GM23338 (cell line): ENCODE measurements around the gene RAP1GAP. TPM values are rescaled to one million over a fixed set of nuclear protein-coding genes. Genes with fewer than 3 reads are reported as not detected.

Experiments
- ATAC-seq: fragments of 200-7000 bp; cut with Tn5 transposase; 3 replicates; pipeline ENCODE4 v1.9.1; 2020
- DNase-seq: peaks from one replicate; pipeline ENCODE4 v3.0.0-alpha.2; 2015; ENCODE audit warnings: low spot score
- H2AFZ ChIP-seq: fragments of 200-600 bp; sonication (generic); 2 replicates; pipeline ENCODE4 v1.8.0; 2016; ENCODE audit warnings: antibody characterized with exemption, mild to moderate bottlenecking, moderate library complexity
- H3F3A ChIP-seq: fragments of 200-600 bp; sonication (generic); replicated peaks from 2 replicates; pipeline ENCODE4 v1.8.0; 2017; ENCODE audit warnings: antibody characterized with exemption, mixed run types, low read depth
- H3K27ac ChIP-seq: fragments of 200-600 bp; sonication (generic); 2 replicates; pipeline ENCODE4 v1.6.1; 2016; ENCODE audit warnings: low read depth
- H3K27me3 ChIP-seq: fragments of 200-600 bp; sonication (generic); 2 replicates; pipeline ENCODE4 v1.8.0; 2016; ENCODE audit warnings: mild to moderate bottlenecking, mixed run types, moderate library complexity; ENCODE audit not compliant: insufficient read depth
- H3K36me3 ChIP-seq: fragments of 200-600 bp; sonication (generic); 2 replicates; pipeline ENCODE4 v1.8.0; 2016; ENCODE audit warnings: mild to moderate bottlenecking; ENCODE audit not compliant: insufficient read depth
- H3K4me1 ChIP-seq: fragments of 200-600 bp; sonication (generic); 2 replicates; pipeline ENCODE4 v1.8.0; 2016; ENCODE audit warnings: mild to moderate bottlenecking, moderate library complexity; ENCODE audit not compliant: insufficient read depth
- H3K4me2 ChIP-seq: fragments of 200-600 bp; sonication (generic); 2 replicates; pipeline ENCODE4 v1.7.1; 2017; ENCODE audit warnings: mixed run types
- H3K4me3 ChIP-seq: fragments of 200-600 bp; sonication (generic); 2 replicates; pipeline ENCODE4 v1.6.1; 2016; ENCODE audit warnings: mixed run types
- H3K79me2 ChIP-seq: fragments of 200-600 bp; sonication (generic); replicated peaks from 2 replicates; pipeline ENCODE4 v1.8.0; 2017; ENCODE audit warnings: mild to moderate bottlenecking; ENCODE audit not compliant: insufficient read depth
- H3K9me2 ChIP-seq: fragments of 200-600 bp; sonication (generic); 2 replicates; pipeline ENCODE4 v1.8.0; 2017; ENCODE audit not compliant: insufficient read depth
- H4K20me1 ChIP-seq: fragments of 200-600 bp; sonication (generic); replicated peaks from 2 replicates; pipeline ENCODE4 v1.8.0; 2017; ENCODE audit warnings: mild to moderate bottlenecking; ENCODE audit not compliant: insufficient read depth
- H3K27ac Mint-ChIP-seq: 2 replicates; pipeline ENCODE4 v1.8.0; 2020; ENCODE audit warnings: inconsistent platforms, mild to moderate bottlenecking, moderate library complexity, mixed read lengths
- H3K27me3 Mint-ChIP-seq: 3 replicates; pipeline ENCODE4 v1.8.0; 2022; ENCODE audit warnings: low read depth, mild to moderate bottlenecking, moderate library complexity, mixed read lengths, inconsistent platforms; ENCODE audit not compliant: insufficient read depth, poor library complexity
- H3K36me3 Mint-ChIP-seq: 3 replicates; pipeline ENCODE4 v1.8.0; 2021; ENCODE audit warnings: low read depth, mild to moderate bottlenecking, inconsistent platforms, moderate library complexity, mixed read lengths
- H3K4me1 Mint-ChIP-seq: 3 replicates; pipeline ENCODE4 v1.8.0; 2020; ENCODE audit warnings: mild to moderate bottlenecking, inconsistent platforms, mixed read lengths
- H3K4me3 Mint-ChIP-seq: 3 replicates; pipeline ENCODE4 v1.8.0; 2021; ENCODE audit warnings: moderate library complexity, mild to moderate bottlenecking, inconsistent platforms, mixed read lengths
- H3K9me3 Mint-ChIP-seq: 3 replicates; pipeline ENCODE4 v1.8.0; 2020; ENCODE audit warnings: moderate library complexity, mild to moderate bottlenecking, inconsistent platforms, mixed read lengths
- CREB1 ChIP-seq: fragments of 250-450 bp; sonication (Bioruptor Pico); IDR thresholded peaks from 2 replicates; pipeline ENCODE4 v1.5.0; 2020; ENCODE audit warnings: low read depth, mild to moderate bottlenecking, moderate library complexity
- CTCF ChIP-seq, 2 experiments: fragments of 200-600 bp in 1 of 2; sonication (generic) in 1 of 2; conservative IDR thresholded peaks; 2 replicates each; pipeline versions ENCODE4 v1.5.1 to v1.6.1; 2016 to 2017; ENCODE audit warnings: antibody characterized with exemption in 2 of 2, low read depth in 2 of 2, mild to moderate bottlenecking in 2 of 2, moderate library complexity in 1 of 2
- ETS1 ChIP-seq: IDR thresholded peaks from 2 replicates; pipeline ENCODE4 v1.6.1; 2016; ENCODE audit warnings: antibody characterized with exemption
- EZH2 ChIP-seq: fragments of 200-600 bp; sonication (generic); IDR thresholded peaks from one replicate; pipeline ENCODE4 v1.8.0; 2017; ENCODE audit warnings: antibody characterized with exemption, mild to moderate bottlenecking, low read depth; ENCODE audit not compliant: unreplicated experiment
- EZH2phosphoT487 ChIP-seq: fragments of 200-600 bp; sonication (generic); IDR thresholded peaks from one replicate; pipeline ENCODE4 v1.8.1; 2018; ENCODE audit warnings: antibody characterized with exemption; ENCODE audit not compliant: unreplicated experiment
- NANOG ChIP-seq: IDR thresholded peaks from 2 replicates; pipeline ENCODE4 v1.6.1; 2016; ENCODE audit warnings: antibody characterized with exemption, borderline replicate concordance
- POLR2AphosphoS5 ChIP-seq: IDR thresholded peaks from 2 replicates; pipeline ENCODE4 v1.6.1; 2016; ENCODE audit warnings: antibody characterized with exemption, low read depth
- ZNF114 ChIP-seq: fragments of 250-450 bp; sonication (Bioruptor Pico); IDR thresholded peaks from 2 replicates; pipeline ENCODE4 v1.5.0; 2020; ENCODE audit warnings: mild to moderate bottlenecking, moderate library complexity
- ZNF331 ChIP-seq: fragments of 250-450 bp; sonication (Bioruptor Pico); IDR thresholded peaks from 2 replicates; pipeline ENCODE4 v1.5.0; 2020; ENCODE audit warnings: low read depth, mild to moderate bottlenecking, moderate library complexity
- ZNF462 ChIP-seq: fragments of 250-450 bp; sonication (Bioruptor Pico); IDR thresholded peaks from 2 replicates; pipeline ENCODE4 v1.5.0; 2020; ENCODE audit warnings: mild to moderate bottlenecking, moderate library complexity
- polyA plus RNA-seq: library from polyadenylated mRNA; unstranded; fragments of >200 nt; fragmentation: Nextera tagmentation; extraction: Ambion mirVana; gene quantifications from 2 replicates; pipeline ENCODE4 v1.2.1, GENCODE V29; 2016
- total RNA-seq: library from RNA; depleted of rRNA; stranded (reverse); fragments of >200 nt; shearing (Covaris generic); gene quantifications from 2 replicates; pipeline ENCODE4 v1.2.3, GENCODE V29; 2014

The RAP1GAP gene
- total and polyA plus RNA-seq, 2 experiments from 2014 or later, result 4.3 to 6.6 TPM

GRCh38 chr1:21650400-21650799 is 18.8 kb downstream of the RAP1GAP start (continued):
- TF ChIP-seq ZNF462, result no peak
- TF ChIP-seq EZH2, result no peak
- no peak for TF ChIP-seq ZNF331 (CRISPR knock-in tag)
- no peak for TF ChIP-seq ZNF114 (CRISPR knock-in tag)
- no peak for TF ChIP-seq CTCF (conservative IDR thresholded peaks at IDR 0.05; ENCODE audit: low read depth in 2 of 2)
- no peak for TF ChIP-seq EZH2phosphoT487

GRCh38 chr1:21649315-21649714 is 19.8 kb downstream of the RAP1GAP start:
- Histone ChIP-seq H3F3A (peaks cover 8% of the 10 kb centered on the region), H3K4me2 (no peak overlapping the region), H3K9me2 (no peaks in the 10 kb centered on the region), H4K20me1 (no peaks in the 10 kb centered on the region), H3K27ac (no peak overlapping the region), H3K36me3 (no peaks in the 10 kb centered on the region), H2AFZ (no peak overlapping the region), H3K4me3 (no peak overlapping the region), H3K79me2 (no peaks in the 10 kb centered on the region), H3K4me1 (no peaks in the 10 kb centered on the region; the same call in 1 of the 2 replicates), H3K27me3 (peaks cover 12% of the 10 kb centered on the region; the same call in 1 of the 2 replicates)
- peaks cover 23% of the 10 kb centered on the region for H3K27me3 Mint-ChIP-seq
- TF ChIP-seq ZNF331 (CRISPR knock-in tag), result no peak
- no peak for TF ChIP-seq NANOG
- TF ChIP-seq ETS1, result no peak
- TF ChIP-seq EZH2phosphoT487, result no peak
- no peak for TF ChIP-seq CTCF (conservative IDR thresholded peaks at IDR 0.05; ENCODE audit: low read depth in 2 of 2)
- TF ChIP-seq CREB1, result no peak
- no peak for TF ChIP-seq EZH2
- no peak for TF ChIP-seq POLR2AphosphoS5
- H3K4me3 Mint-ChIP-seq, result no peak overlapping the region
- peaks cover 15% of the 10 kb centered on the region for H3K4me1 Mint-ChIP-seq
- no peaks in the 10 kb centered on the region for H3K9me3 Mint-ChIP-seq
- DNase-seq (no peak), ATAC-seq (no peak)
- no peaks in the 10 kb centered on the region for H3K36me3 Mint-ChIP-seq
- no peak overlapping the region for H3K27ac Mint-ChIP-seq
